HG03457 (cell line): ENCODE results near the gene NEDD4L.
A peak's percentile ranks its signal among the peaks of the same experiment; 100 is the strongest.

Experiments
- ATAC-seq: cut with Tn5 transposase; IDR thresholded peaks from one replicate; pipeline ENCODE4 v1.9.1; 2021; ENCODE audit warnings: moderate number of reproducible peaks; ENCODE audit not compliant: unreplicated experiment

NEDD4L gene

GRCh38 chr18:58114766-58115165 is 70.7 kb downstream of the NEDD4L start:
- ATAC-seq, result no peak

GRCh38 chr18:58116818-58117217 is 72.8 kb downstream of the NEDD4L start:
- no peak for ATAC-seq

GRCh38 chr18:58117786-58118403 is 73.9 kb downstream of the NEDD4L start:
- ATAC-seq, result no peak

- no peak for ATAC-seq
Measured at GRCh38 chr18:58118536-58118935, 74.5 kb downstream of the NEDD4L start.

GRCh38 chr18:58119819-58120218 is 75.8 kb downstream of the NEDD4L start:
- no peak for ATAC-seq

GRCh38 chr18:58124475-58124874 is 80.4 kb downstream of the NEDD4L start:
- ATAC-seq, result no peak

- no peak for ATAC-seq
Measured at GRCh38 chr18:58125183-58125582, 81.2 kb downstream of the NEDD4L start.

- no peak for ATAC-seq
Measured at GRCh38 chr18:58125756-58126155, 81.7 kb downstream of the NEDD4L start.

- no peak for ATAC-seq
Measured at GRCh38 chr18:58128381-58129374, 84.7 kb downstream of the NEDD4L start.

- ATAC-seq, result no peak
Measured at GRCh38 chr18:58132595-58133261, 88.7 kb downstream of the NEDD4L start.

- ATAC-seq, result peak; percentile 54
Measured at GRCh38 chr18:58135183-58135641, 91.2 kb downstream of the NEDD4L start.

GRCh38 chr18:58135701-58136331 is 91.8 kb downstream of the NEDD4L start:
- peak; percentile 48 for ATAC-seq

GRCh38 chr18:58136879-58137278 is 92.9 kb downstream of the NEDD4L start:
- ATAC-seq, result no peak

- no peak for ATAC-seq
Measured at GRCh38 chr18:58139459-58140386, 95.7 kb downstream of the NEDD4L start.

GRCh38 chr18:58140387-58141325 is 96.6 kb downstream of the NEDD4L start:
- ATAC-seq, result no peak

GRCh38 chr18:58143386-58143785 is 99.4 kb downstream of the NEDD4L start:
- no peak for ATAC-seq

GRCh38 chr18:58144106-58144505 is 100.1 kb downstream of the NEDD4L start:
- ATAC-seq, result no peak

GRCh38 chr18:58144671-58145285 is 100.8 kb downstream of the NEDD4L start:
- ATAC-seq, result no peak
